ENCODE measurements around the gene CNPY4.

CNPY4 gene

DNA sequence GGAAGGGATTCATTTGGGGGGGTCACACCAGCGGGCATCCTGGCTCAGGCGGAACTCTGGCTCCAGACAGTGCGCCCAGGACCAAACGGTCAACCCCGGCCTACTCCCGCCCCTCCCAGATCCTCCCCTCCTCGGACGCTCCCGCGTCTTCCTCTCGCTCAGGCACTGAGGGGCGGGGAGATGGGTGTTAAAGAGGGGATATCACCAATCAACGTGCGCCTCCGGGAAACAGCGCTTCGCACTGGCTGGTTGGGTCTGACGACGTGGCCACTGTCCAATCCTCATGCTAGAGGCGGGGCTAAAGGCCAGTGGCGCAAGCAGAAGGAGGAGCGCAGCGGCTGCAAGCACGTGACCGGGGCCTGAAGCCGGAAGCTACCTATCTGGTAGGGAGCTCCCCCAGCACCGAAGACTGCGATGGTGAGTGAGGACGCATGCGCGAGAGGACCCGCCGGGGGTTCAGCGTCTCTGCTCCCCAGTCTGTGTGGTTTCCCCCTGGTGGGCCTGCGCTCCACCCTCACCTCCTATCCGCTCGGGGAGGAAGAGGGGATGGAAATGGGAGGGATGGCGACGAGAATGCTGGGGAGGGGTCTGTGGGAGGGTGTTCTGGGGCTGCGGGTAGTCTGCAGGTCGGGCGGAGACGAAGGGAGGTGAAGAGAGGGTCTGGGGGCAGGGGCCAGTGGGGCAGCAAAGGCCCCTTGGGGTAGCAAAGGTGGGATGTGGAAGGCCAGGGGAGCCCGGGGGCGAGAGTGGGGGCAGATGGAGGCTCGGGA is 29.3 kb downstream of the CNPY4 start, which contains the start of gene LAMTOR4:
Gene LAMTOR4 (plus strand): TSS at position 360 of the 770 bp plus-strand sequence. CDS start 55 bp downstream, at position 415.
- peak; percentile 100 for DNase-seq (ENCODE audit: low spot score)

DNA sequence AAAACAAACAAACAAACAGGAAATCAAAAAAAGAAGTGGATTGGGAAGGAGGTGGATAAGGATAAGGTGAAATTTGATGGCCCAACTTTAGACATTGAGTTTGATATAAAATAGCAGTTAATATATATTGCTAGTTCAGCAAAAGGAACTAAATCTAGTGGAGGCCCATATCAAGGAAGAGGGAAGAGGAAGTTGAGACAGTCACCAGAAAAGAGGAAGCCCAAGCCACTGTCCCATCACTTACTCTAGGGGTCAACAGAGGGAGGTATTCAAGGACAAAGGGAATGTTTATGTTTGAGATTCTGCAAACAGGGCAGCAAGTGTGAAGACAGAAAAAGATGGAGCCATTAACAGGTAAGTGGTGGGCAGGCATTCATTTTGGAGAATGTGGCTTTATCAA is 33.0 kb downstream of the CNPY4 start:
- no peak for DNase-seq (ENCODE audit: low spot score)

DNA sequence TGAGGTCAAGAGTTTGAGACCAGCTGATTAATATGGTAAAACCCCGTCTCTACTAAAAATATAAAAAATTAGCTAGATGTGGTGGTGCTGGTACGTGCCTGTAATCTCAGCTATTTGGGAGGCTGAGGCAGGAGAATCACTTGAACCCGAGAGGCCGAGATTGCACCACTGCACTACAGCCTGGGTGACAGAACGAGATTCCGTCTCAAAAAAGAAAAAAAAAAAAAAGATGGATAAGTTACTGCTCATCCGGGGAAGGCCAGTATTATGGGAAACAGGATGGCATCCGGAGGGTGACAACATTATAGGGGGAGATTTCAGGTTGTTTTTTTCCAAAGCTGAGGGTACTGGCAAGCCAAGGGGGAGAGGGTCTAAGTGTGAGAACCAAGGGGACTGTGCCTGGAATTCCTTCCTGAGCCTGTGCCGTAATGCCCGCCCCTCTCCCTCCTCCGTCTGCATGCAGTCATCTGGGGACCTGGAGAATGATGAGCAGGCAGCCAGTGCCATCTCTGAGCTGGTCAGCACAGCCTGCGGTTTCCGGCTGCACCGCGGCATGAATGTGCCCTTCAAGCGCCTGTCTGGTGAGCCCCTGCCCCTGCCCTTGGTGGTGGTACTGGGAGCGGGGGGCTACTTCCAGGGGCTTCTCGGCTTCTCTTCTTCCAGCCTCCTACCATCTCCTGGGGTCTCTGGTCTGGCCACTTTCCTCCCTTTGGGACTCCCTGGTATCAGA is 33.7 kb downstream of the CNPY4 start:
- DNase-seq (ENCODE audit: low spot score), result no peak

GRCh38 chr7:100153708-100154535 is 34.5 kb downstream of the CNPY4 start:
- DNase-seq (ENCODE audit: low spot score), result no peak

- no peak for DNase-seq (ENCODE audit: low spot score)
Measured at GRCh38 chr7:100154651-100155491, 35.4 kb downstream of the CNPY4 start.

- DNase-seq (ENCODE audit: low spot score), result no peak
Measured at GRCh38 chr7:100155553-100156317, 36.3 kb downstream of the CNPY4 start.

- DNase-seq (ENCODE audit: low spot score), result no peak
Measured at GRCh38 chr7:100156331-100157068, 37.1 kb downstream of the CNPY4 start.

DNA sequence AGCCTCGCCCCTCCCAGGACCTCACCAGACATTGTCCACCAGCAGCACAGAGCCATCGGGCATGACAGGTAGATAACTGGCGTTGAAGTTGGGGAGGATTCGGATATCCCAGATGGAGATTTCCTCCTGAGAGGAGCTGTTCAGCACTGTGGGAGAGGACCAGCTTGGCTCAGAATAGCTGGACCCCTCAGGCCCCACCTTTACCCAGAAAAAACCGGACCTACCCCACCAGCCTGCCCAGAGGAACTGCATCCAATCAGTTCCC is 37.6 kb downstream of the CNPY4 start:
- DNase-seq (ENCODE audit: low spot score), result no peak

DNA sequence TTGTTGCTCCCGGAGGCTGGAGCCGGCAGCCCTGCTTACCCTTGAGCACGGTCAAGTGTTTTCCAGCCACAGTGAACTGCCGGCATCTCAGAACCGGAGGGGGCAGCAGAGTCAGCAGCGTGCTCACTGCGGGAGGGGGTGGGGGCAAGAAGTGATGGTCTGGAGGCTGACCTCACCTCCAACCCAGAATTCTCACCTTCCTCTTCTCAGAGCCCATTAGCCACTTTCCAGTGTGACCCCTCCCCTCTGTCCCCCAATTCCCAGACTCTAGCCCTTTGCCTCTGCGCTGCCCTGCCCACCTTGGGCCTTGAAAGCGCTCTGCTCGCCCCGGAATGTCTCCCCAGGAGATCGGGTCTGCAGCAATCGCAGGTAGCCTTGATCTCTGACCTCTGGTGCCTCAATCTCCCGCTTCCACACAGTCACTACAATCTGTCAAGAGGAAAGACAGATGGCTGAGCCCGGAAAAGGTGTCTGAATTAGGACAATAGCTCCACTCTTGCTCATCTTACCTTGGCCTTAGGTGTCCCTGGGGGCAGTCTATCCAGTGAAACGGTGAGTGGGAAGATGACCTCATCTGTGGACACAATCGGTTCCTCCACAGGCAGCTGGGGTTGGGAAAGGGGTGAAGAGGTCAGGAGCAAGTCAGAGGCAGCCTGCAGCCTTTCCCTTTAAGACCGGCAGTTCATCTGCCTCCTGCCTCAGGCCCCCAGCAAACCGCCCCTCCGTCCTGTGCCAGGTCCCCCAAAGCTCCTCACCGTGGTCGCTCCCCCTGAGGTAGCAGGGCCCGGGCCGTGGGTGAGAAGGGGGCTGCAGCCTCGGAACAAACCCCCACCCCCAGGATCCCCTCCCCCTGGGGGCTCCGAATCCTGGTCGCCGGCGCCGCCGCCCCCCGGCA is 38.1 kb downstream of the CNPY4 start:
- no peak for DNase-seq (ENCODE audit: low spot score)

GRCh38 chr7:100158229-100159098 is 39.0 kb downstream of the CNPY4 start, which contains the start of gene TRAPPC14:
TSS of gene TRAPPC14 (minus strand) at chr7:100158723. CDS start at chr7:100158499, 224 bp downstream.
- DNase-seq (ENCODE audit: low spot score), result peak; percentile 82

GRCh38 chr7:100159099-100159623 is 39.7 kb downstream of the CNPY4 start:
- DNase-seq (ENCODE audit: low spot score), result no peak

DNA sequence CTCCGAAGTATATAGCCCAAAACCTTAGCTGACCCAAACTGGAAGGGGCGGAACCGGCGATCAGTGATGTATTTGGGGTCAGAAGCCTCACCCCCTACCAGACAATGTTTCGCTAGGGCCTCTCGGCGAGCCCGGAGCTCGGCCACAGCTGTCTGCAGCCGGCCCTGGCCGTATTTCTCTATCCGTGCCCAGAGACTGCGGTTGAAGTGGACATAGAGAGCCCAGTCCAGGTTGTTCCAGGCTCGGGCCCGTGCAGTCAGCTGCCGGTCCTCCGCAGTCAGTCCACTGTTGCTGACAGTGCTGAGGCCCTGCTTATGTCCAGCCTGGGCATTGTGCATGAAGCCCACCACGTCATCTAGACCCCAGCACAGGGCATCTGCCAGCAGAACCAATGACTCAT is 40.6 kb downstream of the CNPY4 start:
- no peak for DNase-seq (ENCODE audit: low spot score)

GRCh38 chr7:100163006-100163531 is 43.6 kb downstream of the CNPY4 start:
- no peak for DNase-seq (ENCODE audit: low spot score)

GRCh38 chr7:100163871-100164270 is 44.4 kb downstream of the CNPY4 start:
- DNase-seq (ENCODE audit: low spot score), result no peak

DNA sequence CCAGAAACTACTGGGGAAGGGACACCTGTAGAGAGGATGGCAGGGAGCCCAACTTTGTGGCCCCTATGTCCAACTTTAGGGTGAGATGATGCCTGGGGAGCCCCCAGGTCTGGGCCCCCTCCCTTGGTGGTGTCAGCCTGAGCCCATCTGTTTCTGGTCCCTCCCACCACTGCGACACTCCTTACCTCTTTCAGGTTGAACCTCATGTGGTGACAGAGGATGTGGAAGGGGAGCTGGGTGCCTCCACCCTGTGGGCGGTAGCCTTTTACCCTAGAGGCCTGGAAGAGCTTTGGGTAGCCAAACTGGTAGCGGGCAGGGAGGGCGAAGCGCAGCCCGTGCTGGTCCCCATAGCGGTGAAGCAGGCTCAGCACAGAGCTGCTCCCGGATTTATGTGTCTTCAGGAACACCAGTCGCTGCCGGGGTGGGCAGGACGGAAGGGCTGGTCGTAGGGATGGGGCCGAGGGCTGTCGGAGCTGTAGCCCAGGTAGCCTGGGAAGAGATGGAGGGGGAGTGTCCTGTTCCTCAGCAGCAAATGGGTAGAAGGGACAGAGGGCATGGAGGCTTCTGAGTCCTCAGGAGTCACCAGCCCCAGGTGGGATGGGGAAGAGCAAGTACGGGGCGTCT is 47.0 kb downstream of the CNPY4 start:
- no peak for DNase-seq (ENCODE audit: low spot score)

GRCh38 chr7:100166970-100167911 is 47.8 kb downstream of the CNPY4 start:
- DNase-seq (ENCODE audit: low spot score), result no peak
